GM10266 (cell line): Measurements from ENCODE around the gene RUFY2.

Source experiments
- DNase-seq: peaks from one replicate; pipeline ENCODE4 v3.0.0; 2012; ENCODE audit errors: extremely low spot score
- TF ChIP-seq, protein P1 (sequence below): IDR thresholded peaks from 2 replicates; pipeline ENCODE4 v1.5.1; 2012; ENCODE audit warnings: mild to moderate bottlenecking, low read depth; ENCODE audit not compliant: control insufficient read depth, insufficient read depth; ENCODE audit errors: missing control alignments

RUFY2 gene

DNA sequence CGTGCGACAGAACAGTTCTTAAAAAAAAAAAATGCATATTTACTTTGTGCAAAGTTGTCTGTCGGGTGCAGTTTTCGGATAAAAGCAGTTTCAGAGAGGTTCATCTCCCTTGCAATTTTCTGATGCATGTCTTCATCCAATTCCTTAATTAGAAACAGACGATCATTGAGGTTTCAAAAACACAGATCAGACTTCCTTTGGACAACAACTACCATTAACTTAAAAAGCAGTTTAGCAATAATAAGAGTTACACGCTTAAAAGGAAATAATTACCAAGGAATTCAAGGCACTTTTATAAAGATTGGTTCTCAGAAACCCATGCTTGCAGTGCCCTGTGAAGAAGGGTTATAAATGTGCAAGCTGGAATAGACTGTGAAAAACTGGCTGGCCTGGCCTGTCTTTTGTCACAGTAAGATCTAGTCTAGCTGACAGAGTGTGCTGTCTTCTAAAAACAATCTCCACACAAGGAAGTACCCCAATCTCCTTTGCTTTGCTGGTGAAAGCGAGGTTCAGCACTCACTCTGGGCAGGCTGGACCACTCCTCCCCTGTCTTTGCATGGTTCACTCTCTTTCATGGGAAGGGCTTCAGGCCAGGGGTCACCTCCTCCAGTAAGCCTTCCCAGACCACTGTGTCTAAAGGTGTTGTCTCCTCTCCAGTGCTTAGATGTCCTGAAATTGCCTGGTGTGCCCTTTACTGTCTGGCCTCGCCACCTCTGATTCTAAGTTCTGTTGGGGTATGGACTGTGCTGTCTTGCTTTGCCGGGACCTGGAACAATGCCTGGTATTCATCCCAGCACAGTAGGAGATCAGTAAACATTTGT is 110.0 kb downstream of the RUFY2 start:
- DNase-seq = no peak
- TF ChIP-seq, protein P1, sequence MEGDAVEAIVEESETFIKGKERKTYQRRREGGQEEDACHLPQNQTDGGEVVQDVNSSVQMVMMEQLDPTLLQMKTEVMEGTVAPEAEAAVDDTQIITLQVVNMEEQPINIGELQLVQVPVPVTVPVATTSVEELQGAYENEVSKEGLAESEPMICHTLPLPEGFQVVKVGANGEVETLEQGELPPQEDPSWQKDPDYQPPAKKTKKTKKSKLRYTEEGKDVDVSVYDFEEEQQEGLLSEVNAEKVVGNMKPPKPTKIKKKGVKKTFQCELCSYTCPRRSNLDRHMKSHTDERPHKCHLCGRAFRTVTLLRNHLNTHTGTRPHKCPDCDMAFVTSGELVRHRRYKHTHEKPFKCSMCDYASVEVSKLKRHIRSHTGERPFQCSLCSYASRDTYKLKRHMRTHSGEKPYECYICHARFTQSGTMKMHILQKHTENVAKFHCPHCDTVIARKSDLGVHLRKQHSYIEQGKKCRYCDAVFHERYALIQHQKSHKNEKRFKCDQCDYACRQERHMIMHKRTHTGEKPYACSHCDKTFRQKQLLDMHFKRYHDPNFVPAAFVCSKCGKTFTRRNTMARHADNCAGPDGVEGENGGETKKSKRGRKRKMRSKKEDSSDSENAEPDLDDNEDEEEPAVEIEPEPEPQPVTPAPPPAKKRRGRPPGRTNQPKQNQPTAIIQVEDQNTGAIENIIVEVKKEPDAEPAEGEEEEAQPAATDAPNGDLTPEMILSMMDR = no peak
